Fibroblast of lung (primary cell): ENCODE measurements around the gene TCERG1L.

Source experiments
- EZH2 ChIP-seq: IDR thresholded peaks from 2 replicates; pipeline ENCODE4 v1.5.1; 2012; ENCODE audit warnings: low read length, control low read depth, mild to moderate bottlenecking; ENCODE audit errors: missing control alignments
- TF ChIP-seq, protein P1 (sequence below), 2 donors: IDR thresholded peaks in 1 of 2; conservative IDR thresholded peaks in 1 of 2; 1 replicate in 1 of 2; 2 replicates in 1 of 2; pipeline ENCODE4 v1.5.1; 2011 to 2012; ENCODE audit warnings: low read length in 2 of 2, control low read depth in 1 of 2, inconsistent platforms in 1 of 2, low read depth in 1 of 2, mild to moderate bottlenecking in 1 of 2

DNA sequence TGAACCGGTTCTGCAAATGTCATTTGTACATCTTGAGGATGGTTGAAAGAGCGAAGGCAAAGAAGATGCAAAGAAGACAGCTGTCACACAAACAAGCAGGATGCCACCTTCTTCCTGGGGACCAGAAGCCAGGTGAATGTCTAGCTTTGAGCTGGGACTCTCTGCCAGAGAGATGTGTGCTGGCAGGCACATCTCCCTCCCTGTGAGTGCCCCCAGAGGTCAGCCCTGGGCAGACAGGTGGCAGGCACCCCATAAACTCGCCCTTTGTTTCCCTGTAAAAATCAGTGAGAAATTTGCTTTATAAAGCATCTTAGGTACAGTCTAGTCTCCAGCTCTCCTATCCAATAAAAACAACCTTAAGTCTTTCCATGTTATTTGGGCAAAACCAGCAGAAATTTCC lies 2.6 kb upstream of the TCERG1L start:
- TF ChIP-seq, protein P1, sequence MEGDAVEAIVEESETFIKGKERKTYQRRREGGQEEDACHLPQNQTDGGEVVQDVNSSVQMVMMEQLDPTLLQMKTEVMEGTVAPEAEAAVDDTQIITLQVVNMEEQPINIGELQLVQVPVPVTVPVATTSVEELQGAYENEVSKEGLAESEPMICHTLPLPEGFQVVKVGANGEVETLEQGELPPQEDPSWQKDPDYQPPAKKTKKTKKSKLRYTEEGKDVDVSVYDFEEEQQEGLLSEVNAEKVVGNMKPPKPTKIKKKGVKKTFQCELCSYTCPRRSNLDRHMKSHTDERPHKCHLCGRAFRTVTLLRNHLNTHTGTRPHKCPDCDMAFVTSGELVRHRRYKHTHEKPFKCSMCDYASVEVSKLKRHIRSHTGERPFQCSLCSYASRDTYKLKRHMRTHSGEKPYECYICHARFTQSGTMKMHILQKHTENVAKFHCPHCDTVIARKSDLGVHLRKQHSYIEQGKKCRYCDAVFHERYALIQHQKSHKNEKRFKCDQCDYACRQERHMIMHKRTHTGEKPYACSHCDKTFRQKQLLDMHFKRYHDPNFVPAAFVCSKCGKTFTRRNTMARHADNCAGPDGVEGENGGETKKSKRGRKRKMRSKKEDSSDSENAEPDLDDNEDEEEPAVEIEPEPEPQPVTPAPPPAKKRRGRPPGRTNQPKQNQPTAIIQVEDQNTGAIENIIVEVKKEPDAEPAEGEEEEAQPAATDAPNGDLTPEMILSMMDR (conservative IDR thresholded peaks at IDR 0.05 in 1 of 2, IDR thresholded peaks at IDR 0.05 in 1 of 2; ENCODE audit: low read depth in 1 of 2, low read length in 2 of 2), result no peak
- TF ChIP-seq EZH2, result no peak
